Ascending aorta (tissue), 2 donors: ENCODE data around the gene SRSF5. TPM values are rescaled to one million over a fixed set of nuclear protein-coding genes. Genes with fewer than 3 reads are reported as not detected.

Source experiments
- DNase-seq, 2 donors: peaks; one replicate each; pipeline ENCODE4 v3.0.0-alpha.2; 2019; ENCODE audit warnings: low spot score in 2 of 2
- H3K27ac ChIP-seq, 2 donors: fragments of 200-600 bp; sonication (generic); one replicate each; pipeline ENCODE4 v1.5.1; 2016 to 2017; ENCODE audit warnings: mild to moderate bottlenecking in 1 of 2
- H3K27me3 ChIP-seq: fragments of 200-600 bp; sonication (generic); one replicate; pipeline ENCODE4 v1.5.1; 2017
- H3K36me3 ChIP-seq, 2 donors: fragments of 200-600 bp; sonication (generic); one replicate each; pipeline ENCODE4 v1.5.1; 2016
- H3K4me1 ChIP-seq, 2 donors: fragments of 200-600 bp; sonication (generic); one replicate each; pipeline ENCODE4 v1.5.1; 2016 to 2017; ENCODE audit warnings: mild to moderate bottlenecking in 1 of 2
- H3K4me3 ChIP-seq, 2 donors: fragments of 200-600 bp; sonication (generic); one replicate each; pipeline ENCODE4 v1.5.1; 2016 to 2017; ENCODE audit warnings: mild to moderate bottlenecking in 1 of 2
- H3K9me3 ChIP-seq, 2 donors: fragments of 200-600 bp; sonication (generic); one replicate each; pipeline ENCODE4 v1.5.1; 2016
- intact Hi-C: fragments of 100-400 bp; cut with DNase I; formaldehyde crosslinking; loops from one replicate; pipeline ENCODE4 v1.15.1; 2023
- total RNA-seq: library from RNA; depleted of rRNA; stranded (reverse); fragments of >200 nt; gene quantifications from one replicate; pipeline ENCODE4 v1.1.0, GENCODE V29; 2016
- TF ChIP-seq, protein P1 (sequence below), 3 experiments: fragments of 200-600 bp in 2 of 3; fragments of 450-650 bp in 1 of 3; sonication (generic) in 2 of 3; IDR thresholded peaks; one replicate each; pipeline ENCODE4 v1.5.1; 2016 to 2019; ENCODE audit warnings: antibody characterized with exemption in 3 of 3, mild to moderate bottlenecking in 1 of 3, moderate library complexity in 1 of 3

SRSF5 gene
- total RNA-seq, 1 donor from 2014 or later, result 113 TPM

DNA sequence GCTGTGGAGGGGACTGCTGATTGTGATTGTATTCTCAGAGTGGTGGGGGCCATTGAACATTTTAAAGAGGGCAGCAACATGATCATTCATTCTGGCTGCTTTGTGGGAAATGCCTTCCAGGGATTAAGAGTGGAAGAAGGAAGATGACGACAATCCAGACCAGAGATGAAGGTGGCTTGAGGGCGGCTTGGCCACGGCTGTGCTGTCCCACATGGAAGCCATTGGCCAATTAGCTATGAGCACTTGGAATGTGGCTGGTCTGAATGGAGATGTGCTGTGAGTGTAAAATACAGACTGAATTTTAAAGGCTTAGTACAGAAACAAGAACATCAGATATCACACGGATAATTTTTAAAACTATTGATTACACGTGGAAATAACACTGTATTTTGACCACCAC lies 49.3 kb downstream of the SRSF5 start:
- H3K36me3 ChIP-seq, result no peaks in the 10 kb centered on the region
- H3K9me3 ChIP-seq, result no peaks in the 10 kb centered on the region
- no peaks in the 10 kb centered on the region for H3K4me1 ChIP-seq
- H3K27ac ChIP-seq, result no peak overlapping the region
- intact Hi-C loops, result loop anchor here (5.0 kb wide), 2 partner anchors 256 to 896 kb away; no protein-coding TSS in a partner anchor
- DNase-seq, result no peak
- TF ChIP-seq, protein P1, sequence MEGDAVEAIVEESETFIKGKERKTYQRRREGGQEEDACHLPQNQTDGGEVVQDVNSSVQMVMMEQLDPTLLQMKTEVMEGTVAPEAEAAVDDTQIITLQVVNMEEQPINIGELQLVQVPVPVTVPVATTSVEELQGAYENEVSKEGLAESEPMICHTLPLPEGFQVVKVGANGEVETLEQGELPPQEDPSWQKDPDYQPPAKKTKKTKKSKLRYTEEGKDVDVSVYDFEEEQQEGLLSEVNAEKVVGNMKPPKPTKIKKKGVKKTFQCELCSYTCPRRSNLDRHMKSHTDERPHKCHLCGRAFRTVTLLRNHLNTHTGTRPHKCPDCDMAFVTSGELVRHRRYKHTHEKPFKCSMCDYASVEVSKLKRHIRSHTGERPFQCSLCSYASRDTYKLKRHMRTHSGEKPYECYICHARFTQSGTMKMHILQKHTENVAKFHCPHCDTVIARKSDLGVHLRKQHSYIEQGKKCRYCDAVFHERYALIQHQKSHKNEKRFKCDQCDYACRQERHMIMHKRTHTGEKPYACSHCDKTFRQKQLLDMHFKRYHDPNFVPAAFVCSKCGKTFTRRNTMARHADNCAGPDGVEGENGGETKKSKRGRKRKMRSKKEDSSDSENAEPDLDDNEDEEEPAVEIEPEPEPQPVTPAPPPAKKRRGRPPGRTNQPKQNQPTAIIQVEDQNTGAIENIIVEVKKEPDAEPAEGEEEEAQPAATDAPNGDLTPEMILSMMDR (IDR thresholded peaks at IDR 0.05), result no peak
- no peaks in the 10 kb centered on the region for H3K27me3 ChIP-seq
- H3K4me3 ChIP-seq, result no peak overlapping the region

- peak in 1 of 2 donors; percentile 67 for DNase-seq
- no peaks in the 10 kb centered on the region for H3K27me3 ChIP-seq
Observed at GRCh38 chr14:69818758-69819191, 51.8 kb downstream of the SRSF5 start.

DNA sequence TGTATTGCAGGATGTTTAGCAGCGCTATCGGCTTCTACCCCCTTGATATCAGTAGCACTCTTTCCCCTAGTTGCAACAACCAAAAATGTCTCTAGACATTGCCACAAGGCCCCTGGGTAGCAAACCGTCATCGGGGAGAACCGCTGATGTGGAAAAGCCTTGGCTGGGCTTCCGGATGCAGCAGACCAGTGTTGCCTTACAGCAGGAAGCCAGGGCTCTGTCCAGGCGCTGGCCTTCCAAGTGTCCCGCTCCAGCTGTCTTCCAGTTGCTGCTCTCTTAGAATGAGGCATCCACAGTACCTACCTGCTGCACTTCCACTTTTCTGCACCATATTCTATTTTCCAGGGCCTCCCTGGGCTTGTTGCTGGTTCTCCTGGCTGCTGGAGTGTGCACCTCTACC lies 52.7 kb downstream of the SRSF5 start:
- TF ChIP-seq, protein P1 (IDR thresholded peaks at IDR 0.05), result no peak
- H3K27me3 ChIP-seq, result no peaks in the 10 kb centered on the region
- H3K36me3 ChIP-seq, result no peaks in the 10 kb centered on the region
- DNase-seq, result no peak
- no peaks in the 10 kb centered on the region for H3K4me1 ChIP-seq
- H3K9me3 ChIP-seq, result no peaks in the 10 kb centered on the region
- no peak overlapping the region for H3K4me3 ChIP-seq
- no peak overlapping the region for H3K27ac ChIP-seq
- intact Hi-C loops, result loop anchor here (5.0 kb wide), 2 partner anchors 253 to 893 kb away; no protein-coding TSS in a partner anchor

More at GRCh38 chr14:69818758-69819191, 51.8 kb downstream of the SRSF5 start:
- intact Hi-C loops, result loop anchor here (1.0 to 5.0 kb wide), 3 partner anchors 209 to 894 kb away; no protein-coding TSS in a partner anchor
- TF ChIP-seq, protein P1 (IDR thresholded peaks at IDR 0.05), result peak; percentile 67 to 91 (median 72)
- Histone ChIP-seq H3K36me3 (no peaks in the 10 kb centered on the region), H3K27ac (no peak overlapping the region), H3K4me1 (no peaks in the 10 kb centered on the region), H3K4me3 (no peak overlapping the region), H3K9me3 (no peaks in the 10 kb centered on the region)

DNA sequence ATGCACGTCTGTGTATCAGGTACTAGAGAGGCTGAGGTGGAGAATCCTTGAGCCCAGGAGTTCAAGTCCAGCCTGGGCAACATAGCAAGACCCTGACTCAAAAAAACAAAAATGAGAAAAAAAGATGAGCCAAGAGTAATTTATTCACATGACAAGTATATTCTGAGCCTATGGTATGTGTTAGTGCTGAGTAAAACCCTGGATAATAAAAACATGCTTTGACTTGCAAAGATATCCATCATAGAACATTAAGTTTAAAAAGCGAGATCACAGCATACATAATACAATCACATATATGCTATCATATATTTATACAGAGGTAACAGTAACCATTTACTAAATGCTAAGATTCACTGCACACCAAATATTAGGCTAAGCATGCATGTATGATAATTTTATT lies 54.0 kb downstream of the SRSF5 start:
- Histone ChIP-seq H3K9me3 (no peaks in the 10 kb centered on the region), H3K27ac (no peak overlapping the region), H3K4me1 (no peaks in the 10 kb centered on the region), H3K4me3 (no peak overlapping the region), H3K27me3 (no peaks in the 10 kb centered on the region), H3K36me3 (no peaks in the 10 kb centered on the region)
- TF ChIP-seq, protein P1 (IDR thresholded peaks at IDR 0.05), result no peak
- DNase-seq, result no peak
- intact Hi-C loops, result no loop called here

Other genes starting within 250 kb of the SRSF5 start
- gene CCDC177, start 192.3 kb upstream of the SRSF5 start, total RNA-seq, result not detected
- gene SUSD6, start 155.5 kb upstream of the SRSF5 start, total RNA-seq, result 23.3 TPM
- gene SLC10A1, start 30.1 kb downstream of the SRSF5 start, total RNA-seq, result not detected
- 16.6 TPM for gene SMOC1, start 112.3 kb downstream of the SRSF5 start, total RNA-seq